KMS-11 (cell line): ENCODE data around the gene RAB13.
A peak's percentile ranks its signal among the peaks of the same experiment; 100 is the strongest.
"Not testable (repeated sequence)": the region's sequence is repeated elsewhere in the genome, so short reads cannot be mapped to it uniquely, and the experiment has no call there.

ENCODE experiments used
- H2AFZ ChIP-seq: fragments of 200-600 bp; sonication (generic); 2 replicates; pipeline ENCODE4 v1.6.1; 2016; ENCODE audit warnings: antibody characterized with exemption, mixed run types, low read depth
- H3K27ac ChIP-seq: fragments of 200-600 bp; sonication (generic); 2 replicates; pipeline ENCODE4 v1.6.1; 2016; ENCODE audit warnings: mild to moderate bottlenecking, mixed run types
- H3K27me3 ChIP-seq: fragments of 200-600 bp; sonication (generic); 2 replicates; pipeline ENCODE4 v1.6.1; 2017; ENCODE audit warnings: mild to moderate bottlenecking, low read depth, mixed run types, moderate library complexity; ENCODE audit not compliant: insufficient read depth
- H3K36me3 ChIP-seq: fragments of 200-600 bp; sonication (generic); 2 replicates; pipeline ENCODE4 v1.6.1; 2017; ENCODE audit warnings: mild to moderate bottlenecking, mixed run types; ENCODE audit not compliant: insufficient read depth
- H3K4me1 ChIP-seq: fragments of 200-600 bp; sonication (generic); 2 replicates; pipeline ENCODE4 v1.6.1; 2016; ENCODE audit warnings: mild to moderate bottlenecking, low read depth, mixed run types; ENCODE audit not compliant: poor library complexity, severe bottlenecking
- H3K4me2 ChIP-seq: fragments of 200-600 bp; sonication (generic); 2 replicates; pipeline ENCODE4 v1.7.0; 2016; ENCODE audit warnings: mild to moderate bottlenecking, mixed run types
- H3K4me3 ChIP-seq: fragments of 200-600 bp; sonication (generic); IDR thresholded peaks from 2 replicates; pipeline ENCODE4 v1.6.1; 2017; ENCODE audit warnings: low read depth, low read length, mixed read lengths; ENCODE audit not compliant: insufficient read depth
- H3K79me2 ChIP-seq: fragments of 200-600 bp; sonication (generic); 2 replicates; pipeline ENCODE4 v1.6.1; 2016; ENCODE audit warnings: low read depth, mixed run types; ENCODE audit not compliant: insufficient read depth
- H3K9ac ChIP-seq: fragments of 200-600 bp; sonication (generic); 2 replicates; pipeline ENCODE4 v1.6.1; 2016; ENCODE audit warnings: mild to moderate bottlenecking, mixed run types
- H4K20me1 ChIP-seq: fragments of 200-600 bp; sonication (generic); 2 replicates; pipeline ENCODE4 v1.6.1; 2016; ENCODE audit warnings: mild to moderate bottlenecking, mixed run types; ENCODE audit not compliant: insufficient read depth
- CTCF ChIP-seq: fragments of 200-600 bp; sonication (generic); conservative IDR thresholded peaks from 2 replicates; pipeline ENCODE4 v1.6.1; 2017; ENCODE audit warnings: low read depth, mild to moderate bottlenecking, antibody characterized with exemption, low read length, moderate library complexity, mixed read lengths

The RAB13 gene

GRCh38 chr1:153985941-153986761, at the start of gene RAB13:
Gene RAB13 (minus strand): TSS chr1:153986339. CDS start chr1:153986236, 103 bp downstream.
- Histone ChIP-seq H3K4me1 (peaks cover 15% of the 10 kb centered on the region), H3K27me3 (peaks cover 8% of the 10 kb centered on the region; the same call in 1 of the 2 replicates), H3K4me3 (peak within 1 kb of the TSS; percentile 98)

GRCh38 chr1:154033697-154034096, 47.6 kb upstream of the RAB13 start:
- not testable (repeated sequence) for H3K4me3 ChIP-seq, H3K9ac ChIP-seq, H3K27me3 ChIP-seq, H3K4me2 ChIP-seq, H3K79me2 ChIP-seq, H4K20me1 ChIP-seq, H2AFZ ChIP-seq, H3K36me3 ChIP-seq, H3K27ac ChIP-seq, H3K4me1 ChIP-seq

More at GRCh38 chr1:153985941-153986761, at the start of gene RAB13:
- Histone ChIP-seq H3K9ac (peak within 1 kb of the TSS; percentile 35; the same call in 1 of the 2 replicates), H3K27ac (peak within 1 kb of the TSS; percentile 71), H4K20me1 (no peaks in the 10 kb centered on the region), H3K4me2 (peak within 1 kb of the TSS; percentile 59), H3K36me3 (no peaks in the 10 kb centered on the region), H2AFZ (peak within 1 kb of the TSS; percentile 84), H3K79me2 (peaks cover 6% of the 10 kb centered on the region)
- TF ChIP-seq CTCF: no peak

- Histone ChIP-seq H3K79me2 (no peaks in the 10 kb centered on the region), H3K4me1 (no peaks in the 10 kb centered on the region), H3K9ac (no peak overlapping the region), H3K27me3 (no peaks in the 10 kb centered on the region), H2AFZ (no peak overlapping the region), H4K20me1 (no peaks in the 10 kb centered on the region), H3K27ac (no peak overlapping the region), H3K4me2 (no peak overlapping the region), H3K4me3 (no peak overlapping the region), H3K36me3 (no peaks in the 10 kb centered on the region)
- TF ChIP-seq CTCF: no peak
Observed at GRCh38 chr1:154019940-154020339, 33.8 kb upstream of the RAB13 start.

GRCh38 chr1:154019269-154019668, 33.1 kb upstream of the RAB13 start:
- Histone ChIP-seq H3K4me1 (peaks cover 4% of the 10 kb centered on the region), H3K27ac (no peak overlapping the region), H3K27me3 (no peaks in the 10 kb centered on the region), H3K9ac (no peak overlapping the region), H3K79me2 (no peaks in the 10 kb centered on the region), H3K4me3 (no peak overlapping the region), H3K36me3 (no peaks in the 10 kb centered on the region), H2AFZ (no peak overlapping the region), H4K20me1 (no peaks in the 10 kb centered on the region), H3K4me2 (no peak overlapping the region)
- no peak for TF ChIP-seq CTCF
